SK-N-SH (cell line): ENCODE measurements around the gene RHBDD3. TPM values are rescaled to one million over a fixed set of nuclear protein-coding genes. Genes with fewer than 3 reads are reported as not detected.

Source experiments
- CTCF ChIA-PET: fragments of 300-600, 350-600 bp; formaldehyde crosslinking; extraction: SDS; loops from one replicate; lab custom pipeline; 2021; lab: Yijun Ruan, JAX
- POLR2A ChIA-PET: fragments of 350-600 bp; sonication (Branson Sonifier 250); formaldehyde crosslinking; extraction: SDS; loops from one replicate; lab custom pipeline; 2020; ENCODE audit warnings: antibody characterized with exemption, inconsistent platforms; lab: Yijun Ruan, JAX
- DNase-seq: peaks from one replicate; pipeline ENCODE4 v3.0.0; 2012
- H2AFZ ChIP-seq: fragments of 200-600 bp; sonication (generic); 2 replicates; pipeline ENCODE4 v1.8.1; 2016; ENCODE audit warnings: antibody characterized with exemption, mild to moderate bottlenecking, low read depth
- H3F3A ChIP-seq: fragments of 200-600 bp; sonication (generic); replicated peaks from 2 replicates; pipeline ENCODE3; 2016; ENCODE audit warnings: antibody characterized with exemption, mild to moderate bottlenecking; ENCODE audit not compliant: insufficient read depth
- H3K27ac ChIP-seq, 2 experiments: fragments of 200-500 bp in 1 of 2; fragments of 200-600 bp in 1 of 2; sonication (Bioruptor generic) in 1 of 2; sonication (generic), shearing (Covaris generic) in 1 of 2; 2 replicates each; pipeline versions ENCODE4 v1.5.1 to v1.6.1; 2014 to 2016; ENCODE audit warnings: low read depth in 2 of 2, inconsistent platforms in 1 of 2, low read length in 1 of 2, mild to moderate bottlenecking in 1 of 2, mixed read lengths in 1 of 2
- H3K27me3 ChIP-seq: fragments of 200-600 bp; sonication (generic), shearing (Covaris generic); 2 replicates; pipeline ENCODE4 v1.6.1; 2016; ENCODE audit warnings: mixed run types; ENCODE audit not compliant: insufficient read depth
- H3K36me3 ChIP-seq, 2 experiments: fragments of 200-500 bp in 1 of 2; fragments of 200-600 bp in 1 of 2; sonication (Bioruptor generic) in 1 of 2; sonication (generic) in 1 of 2; replicated peaks in 1 of 2; 2 replicates each; pipeline versions ENCODE3 to v1.5.1; 2014 to 2016; ENCODE audit warnings: low read length in 1 of 2, mild to moderate bottlenecking in 1 of 2; ENCODE audit not compliant: insufficient read depth in 2 of 2, control insufficient read depth in 1 of 2
- H3K4me1 ChIP-seq, 2 experiments: fragments of 200-500 bp in 1 of 2; fragments of 200-600 bp in 1 of 2; sonication (Bioruptor generic) in 1 of 2; sonication (generic), shearing (Covaris generic) in 1 of 2; 2 replicates each; pipeline versions ENCODE4 v1.5.1 to v1.6.1; 2014 to 2016; ENCODE audit warnings: low read depth in 1 of 2, low read length in 1 of 2, mixed run types in 1 of 2; ENCODE audit not compliant: insufficient read depth in 2 of 2, control insufficient read depth in 1 of 2
- H3K4me2 ChIP-seq: fragments of 200-600 bp; sonication (generic), shearing (Covaris generic); 2 replicates; pipeline ENCODE4 v1.6.1; 2017; ENCODE audit warnings: mixed run types
- H3K4me3 ChIP-seq, 2 experiments: fragments of 200-500 bp in 1 of 2; fragments of 200-600 bp in 1 of 2; sonication (Bioruptor generic) in 1 of 2; sonication (generic), shearing (Covaris generic) in 1 of 2; 2 replicates each; pipeline versions ENCODE4 v1.5.1 to v1.8.1; 2014 to 2016; ENCODE audit warnings: low read depth in 2 of 2, inconsistent platforms in 1 of 2, low read length in 1 of 2, mild to moderate bottlenecking in 1 of 2, mixed read lengths in 1 of 2, moderate library complexity in 1 of 2
- H3K79me2 ChIP-seq: fragments of 200-600 bp; sonication (generic); 2 replicates; pipeline ENCODE4 v1.8.1; 2017; ENCODE audit warnings: mild to moderate bottlenecking; ENCODE audit not compliant: insufficient read depth
- H3K9ac ChIP-seq: fragments of 200-600 bp; sonication (generic); 2 replicates; pipeline ENCODE4 v1.6.1; 2017; ENCODE audit warnings: mixed run types
- H3K9me2 ChIP-seq: fragments of 200-600 bp; sonication (generic); 2 replicates; pipeline ENCODE4 v1.6.1; 2017; ENCODE audit warnings: mixed run types
- H3K9me3 ChIP-seq: fragments of 200-600 bp; sonication (generic); 2 replicates; pipeline ENCODE4 v1.6.1; 2017; ENCODE audit warnings: mixed run types, mild to moderate bottlenecking, moderate library complexity
- H4K20me1 ChIP-seq: fragments of 200-600 bp; sonication (generic); 2 replicates; pipeline ENCODE4 v1.6.1; 2017; ENCODE audit warnings: mild to moderate bottlenecking, mixed run types; ENCODE audit not compliant: insufficient read depth
- FOSL2 ChIP-seq: IDR thresholded peaks from 2 replicates; pipeline ENCODE4 v1.4.0; 2012; ENCODE audit warnings: low read depth, mild to moderate bottlenecking, moderate library complexity, borderline replicate concordance
- GABPA ChIP-seq: IDR thresholded peaks from 2 replicates; pipeline ENCODE4 v1.4.0; 2012; ENCODE audit warnings: low read depth, mild to moderate bottlenecking
- JUND ChIP-seq: IDR thresholded peaks from 2 replicates; pipeline ENCODE4 v1.4.0; 2012
- MXI1 ChIP-seq: IDR thresholded peaks from 2 replicates; pipeline ENCODE4 v1.6.1; 2012; ENCODE audit warnings: mild to moderate bottlenecking, low read depth, low read length, improper control_type of control experiment
- NFIC ChIP-seq: IDR thresholded peaks from 2 replicates; pipeline ENCODE4 v1.4.0; 2012; ENCODE audit warnings: borderline replicate concordance
- POLR2AphosphoS5 ChIP-seq: IDR thresholded peaks from 2 replicates; pipeline ENCODE4 v1.6.1; 2012; ENCODE audit warnings: low read depth, low read length
- RCOR1 ChIP-seq: fragments of 150-350 bp; IDR thresholded peaks from 2 replicates; pipeline ENCODE4 v1.6.1; 2017; ENCODE audit warnings: antibody characterized with exemption, low read length
- RXRA ChIP-seq: IDR thresholded peaks from 2 replicates; pipeline ENCODE4 v1.4.0; 2012; ENCODE audit warnings: low read depth, mild to moderate bottlenecking, borderline replicate concordance
- SIN3A ChIP-seq: IDR thresholded peaks from 2 replicates; pipeline ENCODE4 v1.6.1; 2012; ENCODE audit warnings: low read depth, mild to moderate bottlenecking, low read length, moderate library complexity, borderline replicate concordance
- TEAD4 ChIP-seq: IDR thresholded peaks from 2 replicates; pipeline ENCODE4 v1.4.0; 2012; ENCODE audit warnings: mild to moderate bottlenecking, borderline replicate concordance; ENCODE audit not compliant: insufficient read depth
- YY1 ChIP-seq: IDR thresholded peaks from 2 replicates; pipeline ENCODE4 v1.4.0; 2012; ENCODE audit warnings: low read depth, mild to moderate bottlenecking
- WGBS: methylation state at CpG from one replicate; pipeline ENCODE4 v1.1.6; 2017; ENCODE audit warnings: low lambda C conversion rate; 5-methylcytosine and 5-hydroxymethylcytosine counted together
- polyA plus RNA-seq, 3 experiments: library from polyadenylated mRNA; depleted of rRNA; stranded (reverse); fragments of >200 nt; gene quantifications; 2 replicates each; pipeline ENCODE4 v1.2.3, GENCODE V29; 2012
- TF ChIP-seq, protein P1 (sequence below): fragments of 150-350 bp; IDR thresholded peaks from 2 replicates; pipeline ENCODE4 v1.6.1; 2017; ENCODE audit warnings: antibody characterized with exemption, low read length, low read depth, borderline replicate concordance
- TF ChIP-seq, protein P2 (sequence below): IDR thresholded peaks from 2 replicates; pipeline ENCODE4 v1.4.0; 2012; ENCODE audit warnings: low read depth, borderline replicate concordance
- TF ChIP-seq, protein P3 (sequence below): IDR thresholded peaks from 2 replicates; pipeline ENCODE4 v1.4.0; 2012; ENCODE audit warnings: low read depth
- TF ChIP-seq, protein P4 (sequence below): IDR thresholded peaks from 2 replicates; pipeline ENCODE4 v1.4.0; 2012; ENCODE audit warnings: low read depth, borderline replicate concordance
- TF ChIP-seq, protein P5 (sequence below): fragments of 150-350 bp; IDR thresholded peaks from 2 replicates; pipeline ENCODE4 v1.6.1; 2016; ENCODE audit warnings: mild to moderate bottlenecking, low read depth, low read length

The RHBDD3 gene
- polyA plus RNA-seq, 1 of the 3 experiments (the other 2 are of a cell fraction) = 19.0 TPM

DNA sequence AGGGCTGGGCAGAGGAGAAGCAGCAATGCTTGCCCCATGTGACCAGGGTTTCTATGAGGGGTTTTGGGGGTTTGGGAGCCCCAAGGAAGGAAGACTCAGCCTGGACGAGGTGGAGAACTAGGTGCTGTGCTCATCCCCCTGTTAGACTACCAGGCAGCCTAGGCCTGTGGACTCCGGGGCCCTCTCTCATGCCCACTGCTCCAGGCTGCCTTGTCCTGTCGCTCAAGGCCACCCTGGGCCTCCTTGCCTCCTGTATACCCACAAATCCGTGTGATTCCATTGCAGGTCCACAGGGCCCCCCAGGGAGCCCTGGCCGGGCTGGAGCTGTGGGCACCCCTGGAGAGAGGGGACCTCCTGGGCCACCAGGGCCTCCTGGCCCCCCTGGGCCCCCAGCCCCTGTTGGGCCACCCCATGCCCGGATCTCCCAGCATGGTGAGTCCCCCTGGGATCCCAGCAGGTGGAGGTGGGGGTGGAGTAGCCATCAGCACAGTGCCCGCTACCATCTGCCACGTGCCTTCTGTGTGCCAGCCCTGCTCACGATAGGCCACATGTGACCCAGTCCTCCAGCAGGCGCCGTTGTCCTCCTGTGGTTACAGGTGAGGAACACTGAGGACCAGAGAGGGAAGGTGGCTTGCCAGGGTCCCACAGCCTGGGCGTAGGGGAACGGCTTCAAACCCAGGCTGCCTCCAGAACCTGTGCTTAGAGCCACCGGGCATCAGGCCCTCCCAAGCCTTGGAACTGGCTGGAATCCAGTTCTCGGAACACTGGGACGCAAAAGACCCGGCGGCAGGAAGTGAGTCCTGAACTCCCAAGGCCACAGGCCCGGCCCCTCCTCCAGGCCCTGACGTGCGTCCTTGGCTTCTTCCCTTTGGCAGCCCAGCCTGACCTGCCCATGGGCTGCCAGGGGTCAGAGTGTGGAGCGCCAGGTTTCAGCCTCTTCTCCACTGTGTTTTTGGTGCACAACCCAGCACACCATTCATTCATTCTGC lies 35.5 kb downstream of the RHBDD3 start:
- Histone ChIP-seq H3K4me1 (no peaks in the 10 kb centered on the region), H3K36me3 (no peaks in the 10 kb centered on the region), H3K27ac (no peak overlapping the region), H3K9me3 (no peaks in the 10 kb centered on the region), H3K4me2 (no peak overlapping the region), H3K27me3 (no peaks in the 10 kb centered on the region), H3K79me2 (no peaks in the 10 kb centered on the region), H3K4me3 (no peak overlapping the region), H3K9me2 (no peaks in the 10 kb centered on the region), H2AFZ (no peak overlapping the region), H3K9ac (no peak overlapping the region), H4K20me1 (no peaks in the 10 kb centered on the region), H3F3A (no peaks in the 10 kb centered on the region)
- ChIA-PET CTCF (interaction anchor here (1.0 to 6.8 kb wide), 3 partner anchors 13 to 78 kb away, joined by 3 to 42 read pairs (median 3); no protein-coding TSS in a partner anchor), POLR2A (no interaction called here)
- TF ChIP-seq GABPA = no peak
- no peak for TF ChIP-seq YY1
- TF ChIP-seq NFIC = no peak
- TF ChIP-seq RCOR1 = no peak
- TF ChIP-seq FOSL2 = no peak
- TF ChIP-seq POLR2AphosphoS5 = no peak
- no peak for TF ChIP-seq MXI1
- TF ChIP-seq, protein P1, sequence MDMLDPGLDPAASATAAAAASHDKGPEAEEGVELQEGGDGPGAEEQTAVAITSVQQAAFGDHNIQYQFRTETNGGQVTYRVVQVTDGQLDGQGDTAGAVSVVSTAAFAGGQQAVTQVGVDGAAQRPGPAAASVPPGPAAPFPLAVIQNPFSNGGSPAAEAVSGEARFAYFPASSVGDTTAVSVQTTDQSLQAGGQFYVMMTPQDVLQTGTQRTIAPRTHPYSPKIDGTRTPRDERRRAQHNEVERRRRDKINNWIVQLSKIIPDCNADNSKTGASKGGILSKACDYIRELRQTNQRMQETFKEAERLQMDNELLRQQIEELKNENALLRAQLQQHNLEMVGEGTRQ = no peak
- 63% methylated on average over 6 of the region's 22 CpGs for WGBS
- DNase-seq = peak; percentile 20

DNA sequence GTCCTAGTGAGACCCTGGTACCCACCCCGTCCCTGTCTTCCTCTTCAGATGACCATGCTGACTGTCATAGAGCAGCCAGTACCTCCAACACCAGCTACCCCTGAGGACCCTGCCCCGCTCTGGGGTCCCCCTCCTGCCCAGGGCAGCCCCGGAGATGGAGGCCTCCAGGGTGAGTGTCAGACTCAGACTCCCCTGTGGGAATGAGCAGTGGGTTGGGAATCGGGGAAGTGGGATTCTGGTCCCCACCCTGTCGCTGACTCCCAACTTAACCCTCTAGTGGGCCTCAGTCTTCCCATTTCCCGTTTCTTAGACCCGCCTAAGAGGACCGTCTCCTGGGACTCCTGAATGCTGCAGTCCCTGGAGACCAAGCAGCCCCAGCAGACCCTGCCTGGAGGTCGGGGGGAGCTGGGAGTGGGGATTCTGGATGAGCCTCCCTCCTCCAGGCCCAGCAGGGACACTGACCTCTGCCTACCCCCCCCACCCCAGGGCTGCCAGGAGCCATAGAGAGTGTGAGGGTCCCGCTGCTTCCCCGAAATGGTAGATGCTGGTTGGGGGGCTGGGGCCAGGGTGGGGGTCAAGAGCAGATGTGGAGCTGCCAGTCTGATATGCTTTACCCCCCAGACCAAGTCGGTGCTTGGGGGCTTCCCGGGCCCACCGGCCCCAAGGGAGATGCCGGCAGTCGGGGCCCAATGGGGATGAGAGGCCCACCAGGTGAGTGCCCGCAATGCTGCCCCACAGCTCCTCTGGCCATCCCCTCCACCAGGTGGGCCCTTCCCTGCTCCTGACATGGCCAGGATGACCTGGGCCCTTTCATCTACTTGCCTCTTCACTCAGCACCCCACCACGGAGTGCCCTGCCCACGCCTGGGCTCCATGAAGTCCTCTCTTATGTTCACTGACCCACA lies 36.6 kb downstream of the RHBDD3 start:
- 78% methylated on average over 17 of the region's 19 CpGs for WGBS
- Histone ChIP-seq H3K27ac (no peak overlapping the region), H3K79me2 (no peaks in the 10 kb centered on the region), H2AFZ (no peak overlapping the region), H3K27me3 (no peaks in the 10 kb centered on the region), H3K9ac (no peak overlapping the region), H3K4me3 (no peak overlapping the region), H3K36me3 (no peaks in the 10 kb centered on the region), H3K4me2 (no peak overlapping the region), H4K20me1 (no peaks in the 10 kb centered on the region), H3K9me2 (no peaks in the 10 kb centered on the region), H3K4me1 (no peaks in the 10 kb centered on the region), H3K9me3 (no peaks in the 10 kb centered on the region), H3F3A (no peaks in the 10 kb centered on the region)
- POLR2A ChIA-PET = no interaction called here
- CTCF ChIA-PET = interaction anchor here (1.2 to 6.8 kb wide), 2 partner anchors 14 to 77 kb away, joined by 3 to 42 read pairs; no protein-coding TSS in a partner anchor
- DNase-seq = peak; percentile 27
- TF ChIP-seq RXRA = no peak
- TF ChIP-seq FOSL2 = no peak
- no peak for TF ChIP-seq RCOR1
- TF ChIP-seq, protein P2, sequence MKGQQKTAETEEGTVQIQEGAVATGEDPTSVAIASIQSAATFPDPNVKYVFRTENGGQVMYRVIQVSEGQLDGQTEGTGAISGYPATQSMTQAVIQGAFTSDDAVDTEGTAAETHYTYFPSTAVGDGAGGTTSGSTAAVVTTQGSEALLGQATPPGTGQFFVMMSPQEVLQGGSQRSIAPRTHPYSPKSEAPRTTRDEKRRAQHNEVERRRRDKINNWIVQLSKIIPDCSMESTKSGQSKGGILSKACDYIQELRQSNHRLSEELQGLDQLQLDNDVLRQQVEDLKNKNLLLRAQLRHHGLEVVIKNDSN = no peak
- TF ChIP-seq JUND = no peak
- no peak for TF ChIP-seq MXI1
- TF ChIP-seq, protein P3, sequence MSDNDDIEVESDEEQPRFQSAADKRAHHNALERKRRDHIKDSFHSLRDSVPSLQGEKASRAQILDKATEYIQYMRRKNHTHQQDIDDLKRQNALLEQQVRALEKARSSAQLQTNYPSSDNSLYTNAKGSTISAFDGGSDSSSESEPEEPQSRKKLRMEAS = no peak
- no peak for TF ChIP-seq TEAD4
- TF ChIP-seq, protein P4, sequence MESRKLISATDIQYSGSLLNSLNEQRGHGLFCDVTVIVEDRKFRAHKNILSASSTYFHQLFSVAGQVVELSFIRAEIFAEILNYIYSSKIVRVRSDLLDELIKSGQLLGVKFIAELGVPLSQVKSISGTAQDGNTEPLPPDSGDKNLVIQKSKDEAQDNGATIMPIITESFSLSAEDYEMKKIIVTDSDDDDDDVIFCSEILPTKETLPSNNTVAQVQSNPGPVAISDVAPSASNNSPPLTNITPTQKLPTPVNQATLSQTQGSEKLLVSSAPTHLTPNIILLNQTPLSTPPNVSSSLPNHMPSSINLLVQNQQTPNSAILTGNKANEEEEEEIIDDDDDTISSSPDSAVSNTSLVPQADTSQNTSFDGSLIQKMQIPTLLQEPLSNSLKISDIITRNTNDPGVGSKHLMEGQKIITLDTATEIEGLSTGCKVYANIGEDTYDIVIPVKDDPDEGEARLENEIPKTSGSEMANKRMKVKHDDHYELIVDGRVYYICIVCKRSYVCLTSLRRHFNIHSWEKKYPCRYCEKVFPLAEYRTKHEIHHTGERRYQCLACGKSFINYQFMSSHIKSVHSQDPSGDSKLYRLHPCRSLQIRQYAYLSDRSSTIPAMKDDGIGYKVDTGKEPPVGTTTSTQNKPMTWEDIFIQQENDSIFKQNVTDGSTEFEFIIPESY = no peak
- TF ChIP-seq, protein P5, sequence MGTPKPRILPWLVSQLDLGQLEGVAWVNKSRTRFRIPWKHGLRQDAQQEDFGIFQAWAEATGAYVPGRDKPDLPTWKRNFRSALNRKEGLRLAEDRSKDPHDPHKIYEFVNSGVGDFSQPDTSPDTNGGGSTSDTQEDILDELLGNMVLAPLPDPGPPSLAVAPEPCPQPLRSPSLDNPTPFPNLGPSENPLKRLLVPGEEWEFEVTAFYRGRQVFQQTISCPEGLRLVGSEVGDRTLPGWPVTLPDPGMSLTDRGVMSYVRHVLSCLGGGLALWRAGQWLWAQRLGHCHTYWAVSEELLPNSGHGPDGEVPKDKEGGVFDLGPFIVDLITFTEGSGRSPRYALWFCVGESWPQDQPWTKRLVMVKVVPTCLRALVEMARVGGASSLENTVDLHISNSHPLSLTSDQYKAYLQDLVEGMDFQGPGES = no peak
- TF ChIP-seq SIN3A = no peak
